HepG2 (cell line): ENCODE measurements around the gene MIPEP. TPM values are rescaled to one million over a fixed set of nuclear protein-coding genes. Genes with fewer than 3 reads are reported as not detected.
A peak's percentile ranks its signal among the peaks of the same experiment; 100 is the strongest.

Source experiments
- BHLHE40 ChIP-seq: IDR thresholded peaks from 2 replicates; pipeline ENCODE4 v1.6.1; 2011; ENCODE audit warnings: low read length, improper control_type of control experiment
- HMG20B ChIP-seq: conservative IDR thresholded peaks from 2 replicates; pipeline ENCODE4 v1.6.1; 2016; ENCODE audit warnings: missing genetic modification reagents, missing compliant biosample characterization
- HMGA1 ChIP-seq: sonication (generic); formaldehyde crosslinking; conservative IDR thresholded peaks from 2 replicates; pipeline ENCODE4 v1.4.0; 2020; ENCODE audit warnings: missing genetic modification reagents
- HNRNPK ChIP-seq: fragments of 200-400 bp; formaldehyde crosslinking; IDR thresholded peaks from 2 replicates; pipeline ENCODE4 v1.6.1; 2018; ENCODE audit warnings: low read length, low read depth, moderate library complexity, mild to moderate bottlenecking; ENCODE audit not compliant: poor library complexity, severe bottlenecking
- KDM1A ChIP-seq: IDR thresholded peaks from 2 replicates; pipeline ENCODE4 v1.6.1; 2016; ENCODE audit warnings: missing compliant biosample characterization
- PHF20 ChIP-seq: sonication (generic); formaldehyde crosslinking; IDR thresholded peaks from 2 replicates; pipeline ENCODE4 v1.5.0; 2020; ENCODE audit warnings: mild to moderate bottlenecking, missing genetic modification reagents
- ZMYM3 ChIP-seq: sonication (generic); formaldehyde crosslinking; IDR thresholded peaks from 2 replicates; pipeline ENCODE4 v1.5.1; 2020; ENCODE audit warnings: mild to moderate bottlenecking, missing genetic modification reagents
- ZNF382 ChIP-seq: sonication (generic); formaldehyde crosslinking; IDR thresholded peaks from 2 replicates; pipeline ENCODE4 v1.5.0; 2020; ENCODE audit warnings: missing genetic modification reagents, mild to moderate bottlenecking, borderline replicate concordance
- ZNF432 ChIP-seq: sonication (generic); formaldehyde crosslinking; IDR thresholded peaks from 2 replicates; pipeline ENCODE4 v1.5.0; 2020; ENCODE audit warnings: missing genetic modification reagents, mild to moderate bottlenecking, borderline replicate concordance
- polyA plus RNA-seq, 8 experiments: library from polyadenylated mRNA; depleted of rRNA in 3 of 8; stranded (reverse) in 7 of 8; unstranded in 1 of 8; fragments of >200 nt; fragmentation: Illumina TruSeq in 4 of 8; extraction: Trizol in 4 of 8; gene quantifications; 2 replicates each; pipeline versions ENCODE4 v1.2.1 to v1.2.3, GENCODE V29; 2011 to 2016; ENCODE audit warnings: low read depth in 4 of 8, missing spikeins in 1 of 8, mixed read lengths in 1 of 8; ENCODE audit not compliant: insufficient read depth in 1 of 8
- total RNA-seq, 5 experiments: library from RNA; depleted of rRNA; stranded (reverse); fragments of >200 nt; fragmentation: Illumina TruSeq; extraction: Trizol; gene quantifications; 2 replicates each; pipeline ENCODE4 v1.2.3, GENCODE V29; 2016; ENCODE audit warnings: low read depth in 1 of 5
- TF ChIP-seq, protein P1 (sequence below): IDR thresholded peaks from 2 replicates; pipeline ENCODE4 v1.6.1; 2016; ENCODE audit warnings: mild to moderate bottlenecking
- TF ChIP-seq, protein P2 (sequence below): sonication (generic); formaldehyde crosslinking; IDR thresholded peaks from 2 replicates; pipeline ENCODE4 v1.4.0; 2020; ENCODE audit warnings: missing genetic modification reagents, borderline replicate concordance
- TF ChIP-seq, protein P3 (sequence below): sonication (generic); formaldehyde crosslinking; IDR thresholded peaks from 2 replicates; pipeline ENCODE4 v1.5.1; 2020; ENCODE audit warnings: missing genetic modification reagents, mild to moderate bottlenecking, borderline replicate concordance
- TF ChIP-seq, protein P4 (sequence below): sonication (generic); formaldehyde crosslinking; IDR thresholded peaks from 2 replicates; pipeline ENCODE4 v1.4.0; 2020; ENCODE audit warnings: missing genetic modification reagents
- TF ChIP-seq, protein P5 (sequence below): sonication (generic); formaldehyde crosslinking; IDR thresholded peaks from 2 replicates; pipeline ENCODE4 v1.4.0; 2020; ENCODE audit warnings: missing genetic modification reagents, borderline replicate concordance
- TF ChIP-seq, protein P6 (sequence below): IDR thresholded peaks from 2 replicates; pipeline ENCODE4 v1.6.1; 2012; ENCODE audit warnings: inconsistent platforms

The MIPEP gene
- total and polyA plus RNA-seq, 2 of the 13 experiments (the other 11 are each of a cell fraction or from before 2014, with no cell fraction given) = 9.3 to 24.1 TPM

DNA sequence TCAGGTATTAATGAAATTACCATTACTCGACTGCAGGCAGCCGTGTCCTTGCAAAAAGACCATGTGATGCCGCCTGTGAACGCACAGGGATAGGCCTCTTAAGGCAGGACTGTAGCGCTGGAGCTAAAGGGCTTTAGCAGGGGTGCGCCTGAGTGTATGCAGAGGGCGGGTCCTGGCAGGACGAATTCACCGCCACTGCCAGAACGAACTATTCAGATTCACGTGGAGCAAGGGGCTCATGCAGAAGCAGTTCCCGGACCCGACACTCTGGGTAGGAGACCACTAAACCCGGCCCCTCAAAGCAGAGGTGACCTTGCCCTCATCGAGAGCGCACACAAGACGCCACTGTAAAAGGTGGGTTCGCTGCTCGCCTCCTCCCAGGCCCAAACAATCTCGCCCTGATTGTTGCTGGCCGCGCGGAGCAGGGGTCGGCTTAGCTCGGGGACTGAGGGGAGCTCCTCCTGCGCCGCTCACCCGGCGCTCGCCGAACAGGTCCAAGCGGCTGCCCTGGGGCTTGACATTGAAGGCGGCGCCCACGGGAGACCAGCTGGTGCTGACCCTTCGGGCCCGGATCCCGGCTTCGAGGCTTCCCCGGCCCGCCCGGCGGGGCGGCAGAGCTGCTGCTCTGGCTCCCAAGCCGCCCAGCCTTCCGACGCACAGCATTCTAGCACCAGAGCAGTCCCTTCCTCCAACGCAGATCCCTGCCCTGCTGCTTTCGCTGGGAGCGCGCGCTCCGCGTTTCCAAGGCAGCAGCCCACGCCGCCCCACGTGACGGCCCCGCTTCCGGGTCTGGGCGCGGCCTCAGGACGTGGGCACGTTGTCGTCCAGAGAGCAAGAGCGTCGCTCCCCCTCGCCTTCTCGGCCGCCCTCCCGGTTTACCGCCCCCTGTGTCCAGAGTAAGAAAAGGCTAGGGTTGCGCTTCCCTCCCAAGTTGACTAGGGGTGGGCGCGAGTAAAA lies at the start of gene MIPEP (continued):
- TF ChIP-seq, protein P1, sequence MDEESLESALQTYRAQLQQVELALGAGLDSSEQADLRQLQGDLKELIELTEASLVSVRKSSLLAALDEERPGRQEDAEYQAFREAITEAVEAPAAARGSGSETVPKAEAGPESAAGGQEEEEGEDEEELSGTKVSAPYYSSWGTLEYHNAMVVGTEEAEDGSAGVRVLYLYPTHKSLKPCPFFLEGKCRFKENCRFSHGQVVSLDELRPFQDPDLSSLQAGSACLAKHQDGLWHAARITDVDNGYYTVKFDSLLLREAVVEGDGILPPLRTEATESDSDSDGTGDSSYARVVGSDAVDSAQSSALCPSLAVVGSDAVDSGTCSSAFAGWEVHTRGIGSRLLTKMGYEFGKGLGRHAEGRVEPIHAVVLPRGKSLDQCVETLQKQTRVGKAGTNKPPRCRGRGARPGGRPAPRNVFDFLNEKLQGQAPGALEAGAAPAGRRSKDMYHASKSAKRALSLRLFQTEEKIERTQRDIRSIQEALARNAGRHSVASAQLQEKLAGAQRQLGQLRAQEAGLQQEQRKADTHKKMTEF (CRISPR knock-in tag) = peak; percentile 55; the same call in 1 of the 2 replicates
- peak; percentile 96 for TF ChIP-seq PHF20 (CRISPR knock-in tag)
- TF ChIP-seq, protein P2, sequence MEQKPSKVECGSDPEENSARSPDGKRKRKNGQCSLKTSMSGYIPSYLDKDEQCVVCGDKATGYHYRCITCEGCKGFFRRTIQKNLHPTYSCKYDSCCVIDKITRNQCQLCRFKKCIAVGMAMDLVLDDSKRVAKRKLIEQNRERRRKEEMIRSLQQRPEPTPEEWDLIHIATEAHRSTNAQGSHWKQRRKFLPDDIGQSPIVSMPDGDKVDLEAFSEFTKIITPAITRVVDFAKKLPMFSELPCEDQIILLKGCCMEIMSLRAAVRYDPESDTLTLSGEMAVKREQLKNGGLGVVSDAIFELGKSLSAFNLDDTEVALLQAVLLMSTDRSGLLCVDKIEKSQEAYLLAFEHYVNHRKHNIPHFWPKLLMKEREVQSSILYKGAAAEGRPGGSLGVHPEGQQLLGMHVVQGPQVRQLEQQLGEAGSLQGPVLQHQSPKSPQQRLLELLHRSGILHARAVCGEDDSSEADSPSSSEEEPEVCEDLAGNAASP = peak; percentile 74; the same call in 1 of the 2 replicates
- no peak for TF ChIP-seq KDM1A (CRISPR knock-in tag)
- TF ChIP-seq HNRNPK = peak; percentile 33
- TF ChIP-seq, protein P3, sequence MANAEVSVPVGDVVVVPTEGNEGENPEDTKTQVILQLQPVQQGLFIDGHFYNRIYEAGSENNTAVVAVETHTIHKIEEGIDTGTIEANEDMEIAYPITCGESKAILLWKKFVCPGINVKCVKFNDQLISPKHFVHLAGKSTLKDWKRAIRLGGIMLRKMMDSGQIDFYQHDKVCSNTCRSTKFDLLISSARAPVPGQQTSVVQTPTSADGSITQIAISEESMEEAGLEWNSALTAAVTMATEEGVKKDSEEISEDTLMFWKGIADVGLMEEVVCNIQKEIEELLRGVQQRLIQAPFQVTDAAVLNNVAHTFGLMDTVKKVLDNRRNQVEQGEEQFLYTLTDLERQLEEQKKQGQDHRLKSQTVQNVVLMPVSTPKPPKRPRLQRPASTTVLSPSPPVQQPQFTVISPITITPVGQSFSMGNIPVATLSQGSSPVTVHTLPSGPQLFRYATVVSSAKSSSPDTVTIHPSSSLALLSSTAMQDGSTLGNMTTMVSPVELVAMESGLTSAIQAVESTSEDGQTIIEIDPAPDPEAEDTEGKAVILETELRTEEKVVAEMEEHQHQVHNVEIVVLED (CRISPR knock-in tag) = peak; percentile 99
- no peak for TF ChIP-seq HMGA1 (CRISPR knock-in tag)
- peak; percentile 88 for TF ChIP-seq BHLHE40
- TF ChIP-seq ZNF432 (CRISPR knock-in tag) = no peak
- TF ChIP-seq ZMYM3 (CRISPR knock-in tag) = peak; percentile 59; the same call in 1 of the 2 replicates
- no peak for TF ChIP-seq ZNF382 (CRISPR knock-in tag)
- TF ChIP-seq HMG20B = 0 out of 2 replicates have a peak, but pooled peaks have one; percentile 25
- TF ChIP-seq, protein P4, sequence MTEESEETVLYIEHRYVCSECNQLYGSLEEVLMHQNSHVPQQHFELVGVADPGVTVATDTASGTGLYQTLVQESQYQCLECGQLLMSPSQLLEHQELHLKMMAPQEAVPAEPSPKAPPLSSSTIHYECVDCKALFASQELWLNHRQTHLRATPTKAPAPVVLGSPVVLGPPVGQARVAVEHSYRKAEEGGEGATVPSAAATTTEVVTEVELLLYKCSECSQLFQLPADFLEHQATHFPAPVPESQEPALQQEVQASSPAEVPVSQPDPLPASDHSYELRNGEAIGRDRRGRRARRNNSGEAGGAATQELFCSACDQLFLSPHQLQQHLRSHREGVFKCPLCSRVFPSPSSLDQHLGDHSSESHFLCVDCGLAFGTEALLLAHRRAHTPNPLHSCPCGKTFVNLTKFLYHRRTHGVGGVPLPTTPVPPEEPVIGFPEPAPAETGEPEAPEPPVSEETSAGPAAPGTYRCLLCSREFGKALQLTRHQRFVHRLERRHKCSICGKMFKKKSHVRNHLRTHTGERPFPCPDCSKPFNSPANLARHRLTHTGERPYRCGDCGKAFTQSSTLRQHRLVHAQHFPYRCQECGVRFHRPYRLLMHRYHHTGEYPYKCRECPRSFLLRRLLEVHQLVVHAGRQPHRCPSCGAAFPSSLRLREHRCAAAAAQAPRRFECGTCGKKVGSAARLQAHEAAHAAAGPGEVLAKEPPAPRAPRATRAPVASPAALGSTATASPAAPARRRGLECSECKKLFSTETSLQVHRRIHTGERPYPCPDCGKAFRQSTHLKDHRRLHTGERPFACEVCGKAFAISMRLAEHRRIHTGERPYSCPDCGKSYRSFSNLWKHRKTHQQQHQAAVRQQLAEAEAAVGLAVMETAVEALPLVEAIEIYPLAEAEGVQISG (CRISPR knock-in tag) = peak; percentile 100
- TF ChIP-seq, protein P5, sequence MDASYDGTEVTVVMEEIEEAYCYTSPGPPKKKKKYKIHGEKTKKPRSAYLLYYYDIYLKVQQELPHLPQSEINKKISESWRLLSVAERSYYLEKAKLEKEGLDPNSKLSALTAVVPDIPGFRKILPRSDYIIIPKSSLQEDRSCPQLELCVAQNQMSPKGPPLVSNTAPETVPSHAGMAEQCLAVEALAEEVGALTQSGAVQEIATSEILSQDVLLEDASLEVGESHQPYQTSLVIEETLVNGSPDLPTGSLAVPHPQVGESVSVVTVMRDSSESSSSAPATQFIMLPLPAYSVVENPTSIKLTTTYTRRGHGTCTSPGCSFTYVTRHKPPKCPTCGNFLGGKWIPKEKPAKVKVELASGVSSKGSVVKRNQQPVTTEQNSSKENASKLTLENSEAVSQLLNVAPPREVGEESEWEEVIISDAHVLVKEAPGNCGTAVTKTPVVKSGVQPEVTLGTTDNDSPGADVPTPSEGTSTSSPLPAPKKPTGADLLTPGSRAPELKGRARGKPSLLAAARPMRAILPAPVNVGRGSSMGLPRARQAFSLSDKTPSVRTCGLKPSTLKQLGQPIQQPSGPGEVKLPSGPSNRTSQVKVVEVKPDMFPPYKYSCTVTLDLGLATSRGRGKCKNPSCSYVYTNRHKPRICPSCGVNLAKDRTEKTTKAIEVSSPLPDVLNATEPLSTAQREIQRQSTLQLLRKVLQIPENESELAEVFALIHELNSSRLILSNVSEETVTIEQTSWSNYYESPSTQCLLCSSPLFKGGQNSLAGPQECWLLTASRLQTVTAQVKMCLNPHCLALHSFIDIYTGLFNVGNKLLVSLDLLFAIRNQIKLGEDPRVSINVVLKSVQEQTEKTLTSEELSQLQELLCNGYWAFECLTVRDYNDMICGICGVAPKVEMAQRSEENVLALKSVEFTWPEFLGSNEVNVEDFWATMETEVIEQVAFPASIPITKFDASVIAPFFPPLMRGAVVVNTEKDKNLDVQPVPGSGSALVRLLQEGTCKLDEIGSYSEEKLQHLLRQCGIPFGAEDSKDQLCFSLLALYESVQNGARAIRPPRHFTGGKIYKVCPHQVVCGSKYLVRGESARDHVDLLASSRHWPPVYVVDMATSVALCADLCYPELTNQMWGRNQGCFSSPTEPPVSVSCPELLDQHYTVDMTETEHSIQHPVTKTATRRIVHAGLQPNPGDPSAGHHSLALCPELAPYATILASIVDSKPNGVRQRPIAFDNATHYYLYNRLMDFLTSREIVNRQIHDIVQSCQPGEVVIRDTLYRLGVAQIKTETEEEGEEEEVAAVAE (CRISPR knock-in tag) = peak; percentile 52; the same call in 1 of the 2 replicates
- TF ChIP-seq, protein P6, sequence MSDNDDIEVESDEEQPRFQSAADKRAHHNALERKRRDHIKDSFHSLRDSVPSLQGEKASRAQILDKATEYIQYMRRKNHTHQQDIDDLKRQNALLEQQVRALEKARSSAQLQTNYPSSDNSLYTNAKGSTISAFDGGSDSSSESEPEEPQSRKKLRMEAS = peak; percentile 96
